Thymus (tissue), 14 donors: ENCODE measurements around the gene UBR4. TPM values are rescaled to one million over a fixed set of nuclear protein-coding genes. Genes with fewer than 3 reads are reported as not detected.
"Not testable (repeated sequence)": the region's sequence is repeated elsewhere in the genome, so short reads cannot be mapped to it uniquely, and the experiment has no call there.

ENCODE experiments used
- DNase-seq, 9 donors: peaks; one replicate each; pipeline ENCODE4 v3.0.0-alpha.2; 2013; ENCODE audit warnings: low spot score in 9 of 9, low read depth in 6 of 9, missing footprints in 1 of 9
- H3K27ac ChIP-seq, 2 donors: one replicate each; pipeline ENCODE4 v1.5.1; 2013; ENCODE audit warnings: control low read depth in 1 of 2, low read depth in 1 of 2, low read length in 1 of 2, mild to moderate bottlenecking in 1 of 2, moderate library complexity in 1 of 2
- H3K27me3 ChIP-seq, 2 donors: one replicate each; pipeline ENCODE4 v1.5.1; 2013; ENCODE audit warnings: low read length in 1 of 2; ENCODE audit not compliant: control insufficient read depth in 2 of 2, insufficient read depth in 1 of 2
- H3K36me3 ChIP-seq, 2 donors: one replicate each; pipeline ENCODE4 v1.5.1; 2013; ENCODE audit warnings: low read length in 1 of 2, mild to moderate bottlenecking in 1 of 2, moderate library complexity in 1 of 2; ENCODE audit not compliant: control insufficient read depth in 2 of 2, insufficient read depth in 2 of 2
- H3K4me1 ChIP-seq, 2 donors: one replicate each; pipeline ENCODE4 v1.5.1; 2013; ENCODE audit warnings: low read length in 2 of 2; ENCODE audit not compliant: control insufficient read depth in 2 of 2, insufficient read depth in 2 of 2
- H3K4me3 ChIP-seq, 2 donors: one replicate each; pipeline ENCODE4 v1.5.1; 2013; ENCODE audit warnings: low read length in 2 of 2, control low read depth in 1 of 2, mild to moderate bottlenecking in 1 of 2
- H3K9me3 ChIP-seq, 2 donors: one replicate each; pipeline ENCODE4 v1.5.1; 2013; ENCODE audit warnings: low read length in 1 of 2, mild to moderate bottlenecking in 1 of 2; ENCODE audit not compliant: control insufficient read depth in 2 of 2, insufficient read depth in 1 of 2
- WGBS: extraction: QIAGEN DNeasy Blood & Tissue Kit; methylation state at CpG from one replicate; pipeline ENCODE4 v1.1.7; 2013; 5-methylcytosine and 5-hydroxymethylcytosine counted together
- long read RNA-seq, 10 donors: transcript quantifications; one replicate each; lab custom pipeline, GENCODE V29; 2026
- polyA plus RNA-seq: library from polyadenylated mRNA; stranded (reverse); fragments of 200-250 nt; gene quantifications from one replicate; pipeline ENCODE4 v1.2.3, GENCODE V29; 2013
- total RNA-seq: library from RNA; stranded (reverse); fragments of 120-200 nt; gene quantifications from one replicate; pipeline ENCODE4 v1.2.4, GENCODE V29; 2013
- donor health status: healthy.

The UBR4 gene
- total RNA-seq: 38.3 TPM
- polyA plus RNA-seq: 165 TPM
- long read RNA-seq, donor 1: 0 reads
- long read RNA-seq, donor 2, transcript UBR4-203 (4 exons, 1,533 nt): major isoform, 7 of 66 reads
- long read RNA-seq, donor 2, partial matches to known transcripts: 54 of 66 reads
- long read RNA-seq, donor 2, other reads (novel, unspliced or antisense): 0 of 66 reads
- long read RNA-seq, donor 3, partial matches to known transcripts: 0 of 2 reads
- long read RNA-seq, donor 3, other reads (novel, unspliced or antisense): 0 of 2 reads
- long read RNA-seq, donor 4, partial matches to known transcripts: 0 of 1 reads
- long read RNA-seq, donor 4, other reads (novel, unspliced or antisense): 0 of 1 reads
- long read RNA-seq, donor 5, partial matches to known transcripts: 24 of 30 reads
- long read RNA-seq, donor 5, other reads (novel, unspliced or antisense): 0 of 30 reads
- long read RNA-seq, donor 6, partial matches to known transcripts: 0 of 3 reads
- long read RNA-seq, donor 6, other reads (novel, unspliced or antisense): 0 of 3 reads
- long read RNA-seq, donor 7, partial matches to known transcripts: 0 of 3 reads
- long read RNA-seq, donor 7, other reads (novel, unspliced or antisense): 0 of 3 reads
- long read RNA-seq, donor 8: 0 reads
- long read RNA-seq, donor 9, partial matches to known transcripts: 0 of 3 reads
- long read RNA-seq, donor 9, other reads (novel, unspliced or antisense): 0 of 3 reads
- long read RNA-seq, donor 10, partial matches to known transcripts: 0 of 3 reads
- long read RNA-seq, donor 10, other reads (novel, unspliced or antisense): 0 of 3 reads

DNA sequence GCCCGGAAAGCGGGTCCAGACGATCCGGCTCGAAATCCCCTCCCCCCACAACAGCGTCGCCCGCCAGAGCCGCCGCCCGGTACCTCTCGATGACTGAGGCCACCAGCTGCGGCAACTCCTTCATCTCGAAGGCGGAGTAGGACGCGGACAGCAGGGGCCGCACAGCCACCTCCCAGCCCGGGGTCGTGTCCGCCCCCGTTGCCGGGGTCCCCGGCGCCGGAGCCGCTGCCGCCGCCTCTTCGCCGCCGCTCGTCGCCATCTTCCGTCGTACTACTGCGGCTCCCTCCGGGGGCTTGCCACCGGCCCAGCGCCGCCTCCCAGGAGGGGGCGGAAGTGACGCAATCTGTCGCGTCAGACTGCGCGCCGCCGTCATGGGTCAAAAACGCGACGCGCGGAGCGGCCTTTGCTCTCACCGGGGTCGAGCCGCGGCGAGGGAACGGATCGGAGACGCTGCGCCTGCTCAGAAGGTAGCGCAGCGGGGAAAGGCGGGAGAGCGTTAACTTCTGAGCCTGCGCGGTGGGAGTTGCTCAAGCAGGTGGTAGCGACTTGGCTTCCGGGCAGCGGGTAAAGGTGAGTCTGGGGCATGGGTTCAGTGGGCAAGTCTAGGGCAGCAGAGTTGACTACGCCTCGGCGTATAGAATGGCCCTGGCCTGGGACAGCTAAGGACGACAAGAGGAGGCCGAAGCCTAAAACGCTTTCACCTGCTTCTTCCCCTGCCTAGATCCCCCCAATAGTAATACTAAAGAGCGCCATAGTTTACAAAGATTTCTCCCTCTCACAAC is at the start of gene UBR4:
Gene UBR4, minus strand, starts transcription at position 277 of the 782 bp plus-strand sequence. Its CDS starts 18 bp downstream, at position 259.
- H3K27ac ChIP-seq: peak within 1 kb of the TSS; percentile 89 to 98
- H3K36me3 ChIP-seq: peaks cover 3 to 7% of the 10 kb centered on the region in 2 donors
- H3K27me3 ChIP-seq: no peaks in the 10 kb centered on the region
- peaks cover 12 to 14% of the 10 kb centered on the region in 2 donors for H3K4me1 ChIP-seq
- under 1% methylated on average over 80 of the region's 80 CpGs for WGBS
- peak within 1 kb of the TSS; percentile 96 to 99 for H3K4me3 ChIP-seq
- H3K9me3 ChIP-seq: no peaks in the 10 kb centered on the region
- DNase-seq: peak; percentile 83 to 98 (median 95)

DNA sequence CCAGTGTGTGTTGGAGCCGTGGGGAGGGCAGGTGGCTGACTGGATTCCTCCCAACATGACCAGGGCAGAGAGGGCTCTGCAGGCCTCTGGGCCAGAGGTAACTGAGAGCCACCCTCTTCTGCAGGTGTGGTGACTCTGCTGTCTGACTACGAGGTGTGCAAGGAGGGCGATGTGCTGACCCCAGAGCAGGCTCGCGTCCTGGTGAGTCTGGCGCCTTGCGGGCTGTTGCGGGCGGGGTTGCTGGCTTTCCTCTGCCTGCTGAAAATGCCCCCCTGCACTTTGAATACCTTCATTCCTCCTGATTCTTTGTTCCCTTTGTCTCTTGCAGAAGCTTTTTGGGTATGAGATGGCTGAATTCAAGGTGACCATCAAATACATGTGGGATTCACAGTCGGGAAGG is 48.3 kb upstream of the UBR4 start:
- DNase-seq: no peak
- WGBS: 98% methylated on average over 10 of the region's 10 CpGs
- H3K27me3 ChIP-seq: no peaks in the 10 kb centered on the region
- H3K9me3 ChIP-seq: no peaks in the 10 kb centered on the region
- H3K27ac ChIP-seq: no peak overlapping the region
- H3K36me3 ChIP-seq: peaks cover 42 to 48% of the 10 kb centered on the region in 2 donors
- H3K4me1 ChIP-seq: peaks cover 0 to 3% of the 10 kb centered on the region in 2 donors
- H3K4me3 ChIP-seq: no peak overlapping the region

DNA sequence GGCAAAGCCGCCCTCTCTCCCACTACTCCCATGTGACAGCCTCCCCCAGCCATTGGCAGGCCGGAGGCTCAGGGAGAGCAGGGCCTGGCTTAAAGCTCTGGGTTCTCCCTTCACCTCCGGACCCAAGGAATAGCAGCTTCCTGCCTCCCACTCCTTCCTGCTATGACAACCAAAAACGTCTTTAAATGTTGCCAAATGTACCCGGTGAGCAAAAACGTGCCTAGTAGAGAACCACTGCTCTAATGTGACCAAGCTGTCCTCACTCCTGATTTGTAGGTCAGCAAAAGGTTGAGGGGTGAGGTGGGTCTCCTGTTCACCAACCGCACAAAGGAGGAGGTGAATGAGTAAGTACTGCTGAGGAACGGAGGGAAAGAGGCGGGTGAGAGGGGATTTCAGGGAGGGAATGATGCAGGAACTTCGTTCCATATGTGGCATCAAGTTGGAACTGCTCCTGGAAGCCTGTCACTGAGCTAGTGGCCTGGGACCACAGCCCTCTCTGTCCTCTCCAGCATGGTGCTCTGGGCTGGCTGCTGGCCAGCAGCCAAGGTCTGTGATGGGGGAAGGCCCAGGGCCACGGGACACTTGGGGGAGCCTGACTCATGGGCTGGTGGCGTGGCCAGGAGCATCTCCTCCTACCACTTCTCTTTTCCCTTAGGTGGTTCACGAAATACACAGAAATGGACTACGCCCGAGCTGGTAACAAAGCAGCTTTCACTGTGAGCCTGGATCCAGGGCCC is 47.3 kb upstream of the UBR4 start:
- no peaks in the 10 kb centered on the region for H3K9me3 ChIP-seq
- peaks cover 7 to 13% of the 10 kb centered on the region in 2 donors for H3K4me1 ChIP-seq
- WGBS: 96% methylated on average over 15 of the region's 15 CpGs
- peaks cover 42 to 48% of the 10 kb centered on the region in 2 donors for H3K36me3 ChIP-seq
- H3K27ac ChIP-seq: no peak overlapping the region
- H3K27me3 ChIP-seq: no peaks in the 10 kb centered on the region
- H3K4me3 ChIP-seq: no peak overlapping the region
- DNase-seq: no peak

DNA sequence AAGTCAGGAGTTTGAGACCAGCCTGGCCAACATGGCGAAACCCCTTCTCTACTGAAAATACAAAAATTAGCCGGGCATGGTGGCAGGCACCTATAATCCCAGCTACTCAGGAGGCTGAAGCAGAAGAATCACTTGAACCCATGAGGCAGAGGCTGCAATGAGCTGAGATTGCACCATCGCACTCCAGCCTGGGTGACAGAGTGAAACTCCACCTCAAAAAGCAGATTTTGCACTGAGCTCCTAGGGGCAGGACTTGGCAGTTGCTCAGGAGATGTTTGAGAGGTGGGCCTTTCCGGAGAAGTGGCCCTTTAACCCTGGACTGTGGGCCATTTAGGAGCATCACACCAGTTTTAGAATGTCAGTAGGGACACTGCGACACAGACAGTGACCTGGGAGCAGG is 46.2 kb upstream of the UBR4 start:
- 96% methylated on average over 5 of the region's 5 CpGs for WGBS
- H3K27ac ChIP-seq, H3K4me3 ChIP-seq, H3K27me3 ChIP-seq, H3K9me3 ChIP-seq, DNase-seq: not testable (repeated sequence)
- H3K36me3 ChIP-seq: peaks cover 42 to 48% of the 10 kb centered on the region in 2 donors
- H3K4me1 ChIP-seq: peaks cover 11 to 20% of the 10 kb centered on the region in 2 donors

DNA sequence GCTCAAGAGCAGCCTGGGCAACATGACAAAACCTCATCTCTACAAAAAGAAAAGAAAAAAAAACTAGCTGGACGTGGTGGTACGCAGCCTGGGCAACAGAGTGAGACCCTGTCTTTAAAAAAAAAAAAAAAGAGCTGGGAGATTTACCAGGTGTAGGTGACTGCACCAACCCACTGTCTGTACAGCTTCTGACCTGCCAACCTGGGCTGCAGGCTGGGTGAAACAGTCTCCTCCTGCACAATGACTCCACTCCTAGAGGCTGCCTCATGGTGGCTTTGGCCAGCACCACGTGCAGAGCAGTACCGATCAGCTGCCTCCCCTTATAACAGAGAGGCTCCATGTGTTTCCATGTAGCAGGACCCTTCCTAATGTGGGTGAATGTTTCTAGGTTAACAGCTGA is 45.2 kb upstream of the UBR4 start:
- H3K4me1 ChIP-seq: peaks cover 18 to 26% of the 10 kb centered on the region in 2 donors
- H3K27me3 ChIP-seq: no peaks in the 10 kb centered on the region
- H3K27ac ChIP-seq: no peak overlapping the region
- no peak overlapping the region for H3K4me3 ChIP-seq
- WGBS: 98% methylated on average over 4 of the region's 4 CpGs
- peaks cover 42 to 44% of the 10 kb centered on the region in 2 donors for H3K36me3 ChIP-seq
- no peaks in the 10 kb centered on the region for H3K9me3 ChIP-seq
- no peak for DNase-seq

DNA sequence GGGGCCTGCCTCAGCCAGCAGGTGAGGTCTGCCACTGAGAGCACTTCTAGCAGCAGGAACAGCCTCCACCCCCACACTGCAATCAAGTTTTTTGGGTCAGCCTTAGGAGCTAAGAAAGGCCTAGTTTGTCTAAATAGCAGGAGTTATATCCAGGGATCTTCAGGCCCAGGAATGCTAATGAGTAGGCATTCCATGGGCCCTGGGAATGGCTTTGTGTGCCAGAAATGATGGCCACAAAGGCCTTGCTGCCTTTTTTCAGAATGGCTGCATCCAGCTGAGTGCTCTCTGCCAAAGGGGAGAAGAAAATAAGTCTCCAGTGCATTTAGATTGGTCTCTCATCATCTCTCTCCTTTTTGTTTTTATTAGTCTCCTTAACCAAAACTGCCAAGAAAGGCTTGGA is 44.4 kb upstream of the UBR4 start:
- Histone ChIP-seq H3K4me1 (peaks cover 18 to 26% of the 10 kb centered on the region in 2 donors), H3K9me3 (no peaks in the 10 kb centered on the region), H3K27me3 (no peaks in the 10 kb centered on the region), H3K27ac (no peak overlapping the region), H3K4me3 (no peak overlapping the region), H3K36me3 (peaks cover 38 to 41% of the 10 kb centered on the region in 2 donors)
- no peak for DNase-seq

DNA sequence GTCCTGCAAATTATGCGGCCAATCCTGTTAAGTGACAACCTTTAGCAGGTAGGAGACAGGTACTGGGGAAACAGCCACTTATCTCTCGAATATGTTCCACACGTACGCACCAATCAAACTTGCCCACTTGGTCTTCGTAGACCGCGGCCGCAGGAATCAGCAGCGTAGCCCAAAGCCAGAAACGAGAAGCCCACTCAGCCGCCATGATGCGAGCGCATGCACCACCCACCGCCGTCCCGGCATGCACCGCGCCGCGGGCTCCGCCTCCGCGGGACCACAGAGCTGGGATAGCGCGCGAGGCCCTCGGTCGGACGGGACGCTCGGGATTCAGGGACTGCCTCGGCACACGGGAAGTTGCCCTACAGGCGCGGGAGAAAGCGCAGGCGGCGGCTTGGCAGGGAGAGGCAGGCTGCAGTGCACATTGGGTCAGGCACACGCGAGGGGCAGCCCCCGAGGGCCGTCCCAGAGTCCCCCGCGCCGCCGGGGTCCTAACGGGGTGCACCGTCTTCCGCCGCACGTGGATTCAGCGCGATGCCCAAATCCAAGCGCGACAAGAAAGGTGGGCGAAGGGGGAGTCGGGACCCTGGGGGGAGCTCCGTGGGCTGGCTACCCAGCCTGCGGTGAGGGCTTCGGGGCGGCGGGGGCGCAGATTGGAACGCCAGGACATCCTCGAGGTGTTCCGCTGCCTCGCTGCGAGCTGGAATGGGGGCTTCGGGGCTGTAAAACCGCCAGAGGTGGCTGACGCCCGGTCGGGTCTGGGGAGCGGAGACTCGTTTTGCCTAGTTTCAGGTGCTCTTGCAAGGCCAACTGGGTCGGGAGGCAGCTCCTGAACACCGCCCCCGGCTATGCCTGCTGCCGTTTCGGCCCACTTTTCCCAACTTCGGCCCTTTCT is 41.5 kb upstream of the UBR4 start, which contains the start of the genes EMC1 and MRTO4:
Gene EMC1, minus strand, starts transcription at position 220 of the 892 bp plus-strand sequence. Its CDS starts 15 bp downstream, at position 205.
Gene MRTO4, plus strand, starts transcription at position 501 of the 892 bp plus-strand sequence. Its CDS starts 31 bp downstream, at position 532.
- H3K4me1 ChIP-seq: peaks cover 18 to 26% of the 10 kb centered on the region in 2 donors
- DNase-seq: peak; percentile 67 to 94 (median 86)
- H3K27ac ChIP-seq: peak within 1 kb of the TSS; percentile 92 to 95
- H3K4me3 ChIP-seq: peak within 1 kb of the TSS; percentile 63 to 76
- peaks cover 10 to 14% of the 10 kb centered on the region in 2 donors for H3K36me3 ChIP-seq
- no peaks in the 10 kb centered on the region for H3K27me3 ChIP-seq
- WGBS: under 1% methylated on average over 81 of the region's 81 CpGs
- H3K9me3 ChIP-seq: no peaks in the 10 kb centered on the region
